Epidermal melanocyte (primary cell): ENCODE results near the gene BNC2.

Experiments
- DNase-seq: peaks from one replicate; pipeline ENCODE4 v3.0.0; 2011; ENCODE audit warnings: low spot score; ENCODE audit not compliant: insufficient read length

Gene BNC2

GRCh38 chr9:16817002-16817401 is 53.5 kb downstream of the BNC2 start:
- no peak for DNase-seq

- no peak for DNase-seq
These were observed 54.5 kb downstream of the BNC2 start for GRCh38 chr9:16816011-16816410.

GRCh38 chr9:16815079-16815478 is 55.4 kb downstream of the BNC2 start:
- DNase-seq: no peak

GRCh38 chr9:16813838-16814237 is 56.6 kb downstream of the BNC2 start:
- no peak for DNase-seq

GRCh38 chr9:16811987-16812685 is 58.3 kb downstream of the BNC2 start:
- no peak for DNase-seq

GRCh38 chr9:16809912-16810610 is 60.4 kb downstream of the BNC2 start:
- no peak for DNase-seq

- DNase-seq: no peak
These were observed 63.8 kb downstream of the BNC2 start for GRCh38 chr9:16806674-16807073.

- no peak for DNase-seq
These were observed 66.8 kb downstream of the BNC2 start for GRCh38 chr9:16803648-16804047.

GRCh38 chr9:16801871-16802466 is 68.5 kb downstream of the BNC2 start:
- DNase-seq: no peak

GRCh38 chr9:16796304-16796825 is 74.1 kb downstream of the BNC2 start:
- DNase-seq: no peak

- no peak for DNase-seq
These were observed 75.4 kb downstream of the BNC2 start for GRCh38 chr9:16794871-16795639.

- DNase-seq: no peak
These were observed 76.4 kb downstream of the BNC2 start for GRCh38 chr9:16794103-16794502.

GRCh38 chr9:16787724-16788123 is 82.7 kb downstream of the BNC2 start:
- DNase-seq: no peak

GRCh38 chr9:16784002-16784401 is 86.5 kb downstream of the BNC2 start:
- DNase-seq: no peak

GRCh38 chr9:16782490-16782889 is 88.0 kb downstream of the BNC2 start:
- DNase-seq: no peak

- DNase-seq: no peak
These were observed 95.1 kb downstream of the BNC2 start for GRCh38 chr9:16775330-16775729.

GRCh38 chr9:16773617-16774016 is 96.9 kb downstream of the BNC2 start:
- no peak for DNase-seq

GRCh38 chr9:16773116-16773515 is 97.4 kb downstream of the BNC2 start:
- DNase-seq: peak; percentile 21

GRCh38 chr9:16771356-16771755 is 99.1 kb downstream of the BNC2 start:
- no peak for DNase-seq

- no peak for DNase-seq
These were observed 101.2 kb downstream of the BNC2 start for GRCh38 chr9:16769291-16769690.

- DNase-seq: no peak
These were observed 101.7 kb downstream of the BNC2 start for GRCh38 chr9:16768816-16769215.

- DNase-seq: no peak
These were observed 103.1 kb downstream of the BNC2 start for GRCh38 chr9:16767366-16767765.
